Fibroblast of the conjunctiva (primary cell): ENCODE results near the gene KMT2C.

Experiments used
- DNase-seq: peaks from one replicate; pipeline ENCODE4 v3.0.0-alpha.2; 2010; ENCODE audit warnings: low read depth

The KMT2C gene

DNA sequence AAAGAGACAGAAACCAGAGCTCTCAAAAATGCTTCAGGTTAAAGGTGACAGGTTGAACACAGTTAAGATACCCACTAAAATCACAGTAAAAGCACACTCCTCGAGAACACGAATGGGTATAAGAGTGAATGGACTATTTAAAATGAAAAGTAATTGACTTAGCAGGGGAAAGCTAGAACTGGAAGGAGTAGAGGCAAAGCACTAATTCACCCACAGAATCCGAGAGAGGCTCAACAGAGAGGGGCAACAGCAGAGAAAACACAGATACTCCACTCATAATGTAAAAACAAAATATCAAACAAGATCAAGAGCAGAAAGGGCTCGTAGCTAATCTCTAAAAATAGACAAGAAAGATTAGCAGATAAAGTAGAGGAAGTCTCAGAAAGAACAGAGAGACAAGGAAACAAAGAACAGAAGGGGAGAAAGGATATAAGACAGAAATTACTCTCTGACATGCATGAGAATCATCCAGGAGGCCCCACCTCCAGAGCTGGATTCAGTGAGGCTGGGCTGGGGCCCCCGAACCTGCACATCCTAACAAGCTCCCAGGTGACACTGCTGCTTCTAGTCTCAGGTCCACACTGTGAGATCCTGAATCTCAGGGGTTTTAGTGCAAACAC lies 292.7 kb downstream of the KMT2C start:
- no peak for DNase-seq

DNA sequence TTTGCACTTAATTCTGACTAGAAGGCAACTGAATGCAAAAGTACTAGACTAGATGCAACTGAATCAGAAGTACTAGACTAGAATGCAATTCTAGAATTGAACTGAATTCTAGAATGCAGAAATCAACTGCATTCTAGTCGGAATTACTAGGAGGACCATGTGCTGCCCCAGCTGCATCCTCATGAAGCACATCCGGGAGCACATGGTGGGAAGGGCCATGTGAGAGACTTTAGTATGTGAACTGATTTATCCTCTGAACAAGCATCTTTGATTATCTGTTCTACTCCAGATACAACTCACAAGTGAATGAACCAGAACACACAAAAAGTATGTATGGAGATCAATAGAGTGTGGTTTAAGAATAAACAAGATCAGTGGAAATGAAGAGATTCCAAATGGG lies 295.2 kb downstream of the KMT2C start:
- no peak for DNase-seq

DNA sequence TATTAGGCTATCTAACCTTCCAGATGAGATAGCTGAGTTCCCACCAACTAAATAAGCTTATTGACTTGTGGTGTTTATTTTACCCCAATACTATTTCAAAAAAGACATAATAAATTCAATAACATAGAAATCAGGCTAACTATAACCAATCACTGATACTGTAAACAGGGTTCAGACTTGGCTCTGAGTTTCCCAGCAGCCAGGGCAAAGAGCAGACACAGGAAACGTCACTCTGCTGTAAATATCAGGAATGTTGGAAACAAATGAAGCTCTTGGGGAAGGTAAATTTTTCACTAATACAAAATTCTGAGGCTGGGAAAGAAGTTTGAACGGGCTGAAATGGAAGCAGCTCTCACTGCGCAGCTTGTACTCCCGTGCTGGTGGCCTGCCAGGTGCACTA lies 295.7 kb downstream of the KMT2C start:
- no peak for DNase-seq

DNA sequence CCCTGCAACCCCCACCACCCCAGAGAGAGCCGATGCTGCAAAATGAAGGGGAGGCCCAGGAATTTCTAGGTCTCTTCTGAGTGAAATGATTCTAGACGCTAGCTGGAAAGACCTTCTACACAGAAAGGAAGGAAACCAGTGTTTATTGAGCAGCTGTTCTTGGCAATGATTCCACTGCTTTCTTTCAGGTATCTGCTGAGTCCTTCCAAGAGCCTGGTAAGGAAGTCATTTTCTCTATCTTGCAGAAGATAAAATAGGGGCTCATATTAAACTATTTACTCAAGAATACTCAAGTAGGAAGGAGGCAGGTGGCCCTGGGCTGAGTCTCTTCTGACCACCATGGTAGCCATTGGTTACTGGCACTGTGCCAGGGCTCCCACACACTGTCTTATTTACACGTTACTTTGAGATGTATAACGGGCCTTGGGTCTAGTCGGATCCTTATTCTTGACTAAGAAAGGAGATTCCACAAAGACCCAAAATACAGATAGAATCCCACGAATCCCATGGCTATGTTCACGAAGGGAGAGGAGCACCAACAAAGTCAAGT lies 298.3 kb downstream of the KMT2C start:
- no peak for DNase-seq

DNA sequence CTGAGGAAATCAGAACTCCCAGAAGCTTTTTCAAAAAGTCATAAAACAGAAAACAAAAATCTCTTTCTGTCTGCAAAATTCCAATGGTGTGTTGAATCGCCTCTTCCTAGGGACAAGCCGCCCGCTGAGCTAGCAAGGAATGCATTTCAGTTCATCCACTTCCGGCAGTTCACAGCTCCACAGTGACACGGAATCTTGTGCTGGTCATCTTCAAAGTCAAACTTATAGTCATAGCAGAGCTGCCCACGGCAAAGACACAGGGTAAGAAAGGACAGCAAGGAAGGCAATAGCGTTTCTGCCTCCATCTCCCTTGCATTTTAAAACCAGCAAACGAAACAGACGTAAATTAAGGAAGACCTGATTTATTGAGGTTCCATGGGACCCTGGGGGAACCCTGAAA lies 299.1 kb downstream of the KMT2C start:
- DNase-seq, result no peak

DNA sequence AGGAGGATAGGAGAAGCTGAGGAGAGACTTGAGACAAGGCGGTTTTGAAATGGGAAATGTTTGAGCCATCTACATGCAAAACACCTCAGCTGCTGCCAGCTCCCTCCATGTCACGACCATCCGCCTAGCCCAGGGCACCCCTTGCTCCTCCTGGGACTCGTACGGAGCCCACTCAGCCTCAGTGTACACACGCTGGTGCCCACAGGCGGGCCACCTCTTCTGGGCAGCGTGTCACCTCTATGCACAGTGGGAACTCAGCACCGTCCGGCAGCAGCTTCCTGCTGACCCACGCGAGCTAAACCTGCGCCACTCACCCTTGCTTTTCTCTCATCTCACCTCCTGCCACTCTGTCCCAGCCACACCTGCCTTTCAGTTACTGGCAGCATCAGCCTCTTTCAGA lies 302.0 kb downstream of the KMT2C start:
- no peak for DNase-seq

- DNase-seq, result no peak
Observed at GRCh38 chr7:152132812-152133211, 303.0 kb downstream of the KMT2C start.

DNA sequence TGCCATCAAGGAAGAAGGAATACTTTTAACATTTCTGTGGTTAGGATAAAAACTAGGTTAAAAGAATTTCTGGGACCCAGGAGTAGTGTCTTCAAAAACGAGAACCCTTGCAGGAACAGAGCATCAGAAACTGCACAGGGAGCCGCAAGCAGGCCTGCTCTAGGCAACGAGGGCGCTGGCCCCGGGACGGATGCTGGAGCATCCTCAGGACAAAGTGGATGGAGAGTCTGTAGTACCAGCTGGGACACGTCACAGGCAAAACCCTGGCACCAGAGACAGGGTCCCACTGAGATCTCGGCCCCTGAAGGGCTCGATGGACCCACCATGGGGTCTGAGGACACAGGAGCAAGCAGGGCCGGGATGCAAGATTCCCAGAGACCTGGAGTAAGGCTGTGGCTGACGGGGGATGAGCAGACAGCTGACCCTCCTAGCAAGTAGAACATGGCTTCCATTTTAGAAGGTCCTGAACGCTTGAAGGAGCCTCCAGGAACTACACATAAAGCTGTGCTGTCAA lies 303.8 kb downstream of the KMT2C start:
- no peak for DNase-seq

DNA sequence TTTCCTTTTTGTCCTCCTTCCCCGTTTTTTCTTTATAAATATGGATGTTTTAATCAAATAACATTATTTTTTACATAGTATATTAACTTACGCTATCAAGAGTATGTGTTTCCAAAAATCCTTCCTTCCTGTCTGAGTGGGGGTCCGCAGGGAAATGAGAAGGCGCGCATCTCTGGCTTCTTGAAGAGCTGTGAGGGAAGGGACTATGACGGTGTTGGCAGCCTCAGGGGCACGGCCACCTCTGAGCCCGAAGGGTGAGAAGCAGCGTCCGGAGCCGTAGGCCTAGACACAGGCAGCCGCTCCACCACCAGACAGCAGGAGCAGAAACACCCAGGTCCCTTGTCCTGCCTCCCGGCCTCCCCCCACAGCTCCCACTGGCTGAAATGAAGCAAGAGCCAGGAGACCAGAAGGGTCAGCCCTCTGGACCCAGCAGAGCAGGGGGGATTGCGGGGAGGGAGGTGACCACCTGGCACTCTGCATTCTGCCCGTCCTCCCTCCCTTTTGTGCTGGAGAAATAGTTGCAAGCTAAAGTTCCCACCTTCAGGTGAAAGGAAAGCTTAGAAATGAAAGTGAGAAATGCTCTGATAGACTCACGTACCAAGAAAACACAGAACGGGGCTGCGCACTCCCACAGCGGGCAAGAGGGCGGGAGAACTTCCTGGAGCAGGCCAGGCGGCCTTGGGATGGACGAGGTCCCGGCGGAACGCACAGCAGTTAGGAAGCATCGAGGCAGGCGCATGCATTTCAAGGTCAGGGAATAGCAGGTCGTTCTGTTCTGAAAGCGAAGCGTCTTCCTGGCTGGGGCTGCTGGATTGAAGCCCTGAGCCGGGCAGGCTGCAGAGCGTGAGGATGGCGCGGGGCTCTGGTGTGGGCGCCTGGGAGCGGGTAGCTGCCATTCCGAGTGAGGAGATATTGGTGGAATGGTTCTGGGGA lies 304.9 kb downstream of the KMT2C start:
- no peak for DNase-seq

DNA sequence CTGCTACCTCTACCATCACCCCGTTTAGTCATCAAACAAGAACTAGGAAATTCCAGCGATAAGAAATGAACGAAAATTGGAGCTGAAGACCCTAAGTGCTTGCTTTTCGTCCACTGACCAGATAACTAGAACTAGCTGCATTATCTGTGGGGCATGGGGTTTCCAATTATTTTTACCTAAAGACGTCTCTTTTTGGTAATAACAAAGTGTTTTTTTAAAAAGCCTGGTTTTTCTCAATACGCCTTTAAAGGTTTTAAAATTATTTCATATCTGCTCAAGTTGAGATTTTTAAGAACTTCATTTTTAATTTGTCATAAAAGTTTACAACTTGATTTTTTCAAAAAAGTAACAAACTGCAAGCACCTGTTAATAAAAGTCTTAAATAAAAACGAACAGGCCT lies 306.1 kb downstream of the KMT2C start:
- no peak for DNase-seq

DNA sequence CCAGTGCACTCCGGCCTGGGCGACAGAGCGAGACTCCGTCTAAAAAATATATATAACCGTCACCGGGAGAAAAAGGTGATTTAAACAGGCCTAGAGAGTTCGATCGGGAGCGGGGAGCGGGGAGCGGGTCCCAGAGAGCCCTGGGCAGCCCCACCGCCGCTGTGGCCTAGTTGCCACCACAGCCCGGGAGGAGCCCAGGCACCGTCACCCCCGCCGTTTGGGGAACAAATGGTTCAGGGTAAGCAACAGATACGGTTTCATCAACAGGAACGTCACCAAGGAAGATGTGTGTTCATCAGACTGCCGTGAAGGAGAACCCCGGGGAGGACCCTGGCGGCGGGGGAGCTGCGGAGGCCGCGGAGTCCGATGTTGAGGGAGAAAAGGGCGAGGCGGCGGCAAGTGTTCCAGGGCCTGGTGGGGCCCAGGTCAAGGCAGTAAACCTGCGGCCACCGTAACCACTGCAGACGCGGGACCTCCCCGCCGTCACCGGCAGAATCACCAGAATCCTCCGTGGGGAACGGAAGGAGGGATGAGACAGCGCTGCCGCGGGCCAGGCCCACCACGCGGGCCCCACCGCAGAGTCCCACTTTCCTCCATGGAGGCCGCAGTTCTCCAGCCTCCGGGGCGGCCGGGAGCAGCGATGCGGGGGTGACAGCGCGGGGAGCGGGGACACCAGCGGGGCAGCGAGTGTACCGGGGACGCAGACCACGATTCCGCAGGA lies 306.9 kb downstream of the KMT2C start:
- no peak for DNase-seq

GRCh38 chr7:152128252-152128651 lies 307.6 kb downstream of the KMT2C start:
- DNase-seq, result no peak

- DNase-seq, result no peak
Observed at GRCh38 chr7:152127229-152127628, 308.6 kb downstream of the KMT2C start.

GRCh38 chr7:152126741-152127140 lies 309.1 kb downstream of the KMT2C start:
- DNase-seq, result no peak

- no peak for DNase-seq
Observed at GRCh38 chr7:152122540-152122939, 313.3 kb downstream of the KMT2C start.

- no peak for DNase-seq
Observed at GRCh38 chr7:152121432-152121831, 314.4 kb downstream of the KMT2C start.

- DNase-seq, result no peak
Observed at GRCh38 chr7:152120776-152121175, 315.0 kb downstream of the KMT2C start.

- no peak for DNase-seq
Observed at GRCh38 chr7:152120210-152120609, 315.6 kb downstream of the KMT2C start.

DNA sequence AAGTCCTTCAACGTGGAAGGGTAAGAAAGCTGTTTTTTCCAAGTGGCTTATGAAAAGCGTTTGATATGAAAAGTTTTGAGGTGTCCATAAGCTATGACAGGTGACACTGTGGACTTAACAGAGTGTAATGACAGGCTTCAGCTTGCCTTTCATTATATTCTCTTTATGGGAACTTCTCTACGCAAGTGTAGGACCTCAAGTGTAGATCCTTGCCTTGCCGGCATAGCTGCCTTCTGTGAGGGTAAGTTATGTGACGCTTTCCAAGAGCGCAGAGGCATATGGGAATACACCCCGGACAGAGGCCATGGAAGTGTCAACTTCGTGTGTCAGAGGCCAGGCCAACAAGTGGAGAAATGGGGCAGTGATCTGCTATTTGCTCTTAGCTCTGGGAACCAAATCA lies 318.4 kb downstream of the KMT2C start:
- DNase-seq, result no peak

DNA sequence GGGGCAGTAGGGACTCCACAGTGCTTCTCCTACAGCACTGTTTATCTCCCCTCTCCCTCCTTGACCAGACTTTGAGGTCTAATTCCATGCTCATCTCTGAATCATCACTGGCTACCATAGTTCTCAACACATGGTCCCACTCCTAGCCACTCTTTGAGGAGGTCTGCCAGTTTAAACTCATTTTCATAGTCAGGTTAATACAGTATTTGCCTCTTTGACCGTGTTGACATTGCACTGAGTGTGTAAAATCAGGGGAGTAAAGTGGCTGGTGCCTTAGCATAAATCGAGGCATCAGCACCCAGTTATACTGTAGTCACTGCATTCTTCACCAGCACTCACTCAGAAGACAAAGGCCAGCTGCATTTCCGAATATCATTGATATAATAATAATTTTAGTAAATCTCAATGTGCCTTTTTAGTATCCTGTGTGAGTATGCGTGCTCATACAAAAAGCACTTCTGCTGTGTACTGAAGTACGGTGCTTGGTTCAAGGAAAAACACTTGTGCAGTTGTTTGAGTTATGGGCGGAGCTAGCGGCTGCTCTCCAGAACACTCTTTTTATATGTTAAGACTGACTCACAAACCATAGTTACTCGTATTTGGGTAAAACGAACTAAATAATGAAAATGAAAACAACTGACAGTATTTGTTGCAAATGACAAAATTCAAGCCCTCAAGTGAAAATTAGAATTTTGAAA lies 320.6 kb downstream of the KMT2C start:
- DNase-seq, result no peak

DNA sequence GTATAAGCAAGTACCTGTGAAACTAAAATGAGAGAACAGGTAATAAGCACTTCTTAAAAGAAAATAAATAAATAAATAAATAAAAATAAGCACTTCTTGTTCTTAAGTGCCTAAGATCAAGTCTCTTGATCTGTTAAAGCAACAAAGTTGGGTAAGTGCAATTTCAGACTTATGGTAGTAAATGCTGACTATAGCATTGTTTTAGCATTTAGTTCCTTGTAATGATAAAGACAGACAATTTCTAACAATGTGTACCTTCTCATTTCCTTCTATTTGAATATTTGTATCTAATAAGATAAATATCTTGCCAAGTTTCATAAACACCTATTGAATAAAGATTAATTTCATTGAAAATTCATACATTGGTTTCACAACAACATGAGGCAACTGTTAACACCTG lies 323.0 kb downstream of the KMT2C start:
- no peak for DNase-seq

DNA sequence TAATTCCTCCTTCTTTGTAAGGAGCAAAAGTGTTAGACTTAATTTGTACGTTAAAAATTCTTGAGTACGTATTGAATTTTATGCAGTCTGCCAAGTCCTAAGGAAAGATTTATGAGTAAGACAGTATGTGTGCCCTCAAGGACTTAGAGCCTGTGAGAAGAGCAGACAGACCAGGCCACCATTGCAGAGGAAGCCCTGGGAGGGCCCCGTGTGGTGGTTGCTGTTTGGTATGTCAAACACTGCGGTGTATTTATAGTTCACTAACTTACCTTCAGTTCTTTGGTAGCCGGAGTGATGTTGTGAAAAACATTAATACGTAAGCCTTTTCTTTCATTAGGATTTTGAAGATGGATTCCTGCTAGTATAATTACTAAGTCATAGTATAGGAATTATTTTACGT lies 327.4 kb downstream of the KMT2C start:
- no peak for DNase-seq
